Pons (tissue), 1 donor: Measurements from ENCODE around the gene VEZF1.
"Not testable (repeated sequence)": the region's sequence is repeated elsewhere in the genome, so short reads cannot be mapped to it uniquely, and the experiment has no call there.

Source experiments
- DNase-seq: peaks from one replicate; pipeline ENCODE4 v3.0.0-alpha.2; 2016; ENCODE audit warnings: low spot score

Gene VEZF1

GRCh38 chr17:57974053-57974824 is 13.8 kb downstream of the VEZF1 start:
- DNase-seq, result not testable (repeated sequence)

- DNase-seq, result no peak
Measured at GRCh38 chr17:57972151-57972550, 15.9 kb downstream of the VEZF1 start.

DNA sequence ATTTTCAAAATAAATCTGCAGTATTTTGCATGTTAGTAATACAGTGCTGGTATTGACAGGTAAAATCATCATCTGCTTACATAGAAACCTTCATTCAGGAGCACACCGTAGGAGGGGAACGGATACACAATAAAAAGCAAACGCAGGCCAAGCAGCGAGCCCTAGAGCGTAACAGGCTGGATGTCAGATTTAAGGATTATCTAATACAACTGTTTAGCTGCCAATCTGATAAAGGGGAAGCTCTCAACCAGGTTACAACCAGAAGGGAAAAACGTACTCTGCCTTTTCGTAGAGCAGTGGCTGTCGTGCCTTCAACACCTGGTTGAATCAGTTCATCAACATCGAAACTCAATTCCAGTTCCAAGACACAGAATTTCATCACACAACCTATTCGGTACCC is 16.5 kb downstream of the VEZF1 start:
- DNase-seq, result no peak

GRCh38 chr17:57970710-57971109 is 17.3 kb downstream of the VEZF1 start:
- DNase-seq, result no peak

- DNase-seq, result no peak
Measured at GRCh38 chr17:57968456-57968855, 19.6 kb downstream of the VEZF1 start.

- no peak for DNase-seq
Measured at GRCh38 chr17:57966875-57967274, 21.2 kb downstream of the VEZF1 start.

- DNase-seq, result no peak
Measured at GRCh38 chr17:57966246-57966645, 21.8 kb downstream of the VEZF1 start.

- no peak for DNase-seq
Measured at GRCh38 chr17:57965521-57966160, 22.4 kb downstream of the VEZF1 start.

- no peak for DNase-seq
Measured at GRCh38 chr17:57963149-57963511, 24.9 kb downstream of the VEZF1 start.

GRCh38 chr17:57962279-57963148 is 25.5 kb downstream of the VEZF1 start:
- DNase-seq, result no peak

DNA sequence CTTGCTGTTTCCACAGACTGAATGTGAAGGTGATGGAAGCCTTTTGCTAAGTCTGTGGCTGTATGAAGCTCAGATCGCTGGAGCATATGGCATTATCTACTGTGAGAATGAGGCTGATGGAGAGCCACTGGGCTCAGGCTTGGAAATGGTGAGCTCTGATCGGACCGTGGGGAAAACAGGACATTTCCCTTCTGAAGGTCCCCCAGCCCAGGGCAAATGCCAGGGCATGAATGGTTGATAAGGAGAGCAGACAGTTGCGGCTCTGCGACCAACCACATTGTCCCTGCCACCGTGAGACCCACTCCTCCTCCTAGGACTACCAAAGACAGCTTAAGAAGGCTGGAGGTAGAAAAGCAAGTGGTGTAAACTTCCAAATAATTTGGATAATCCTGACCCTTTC is 28.1 kb downstream of the VEZF1 start:
- no peak for DNase-seq

DNA sequence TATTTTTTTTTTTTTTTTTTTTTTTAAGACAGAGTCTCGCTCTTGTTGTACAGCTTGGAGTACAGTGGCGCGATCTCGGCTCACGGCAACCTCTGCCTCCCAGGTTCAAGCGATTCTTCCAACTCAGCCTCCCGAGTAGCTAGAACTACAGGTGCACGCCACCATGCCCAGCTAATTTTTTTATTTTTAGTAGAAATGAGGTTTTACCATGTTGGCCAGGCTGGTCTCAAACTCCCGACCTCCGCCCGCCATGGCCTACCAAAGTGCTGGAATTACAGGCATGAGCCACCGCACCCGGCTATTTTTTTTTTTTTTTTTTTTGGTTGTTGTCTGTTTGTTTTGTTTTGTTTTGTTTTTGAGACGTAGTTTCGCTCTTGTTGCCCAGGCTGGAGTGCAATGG is 29.7 kb downstream of the VEZF1 start:
- DNase-seq, result not testable (repeated sequence)

DNA sequence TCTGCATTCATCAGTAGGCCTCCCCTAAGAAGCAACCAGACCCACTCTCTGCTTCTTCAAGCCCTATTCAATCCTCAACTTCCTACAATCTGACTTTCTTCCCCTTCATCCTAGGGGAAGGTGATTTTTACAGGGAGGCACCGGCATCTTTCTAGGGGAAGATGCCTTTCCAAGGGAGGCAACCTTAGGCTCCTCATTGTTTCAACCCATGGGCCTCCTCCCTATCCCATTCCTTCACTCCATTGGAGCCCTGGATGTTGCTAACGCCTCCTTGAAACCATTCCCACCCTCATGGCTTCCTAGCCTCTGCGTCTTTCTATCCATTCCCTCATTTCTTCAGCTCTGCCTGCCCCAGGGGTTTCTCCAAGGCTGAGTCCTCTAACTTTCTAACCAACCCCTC is 30.2 kb downstream of the VEZF1 start:
- DNase-seq, result no peak

DNA sequence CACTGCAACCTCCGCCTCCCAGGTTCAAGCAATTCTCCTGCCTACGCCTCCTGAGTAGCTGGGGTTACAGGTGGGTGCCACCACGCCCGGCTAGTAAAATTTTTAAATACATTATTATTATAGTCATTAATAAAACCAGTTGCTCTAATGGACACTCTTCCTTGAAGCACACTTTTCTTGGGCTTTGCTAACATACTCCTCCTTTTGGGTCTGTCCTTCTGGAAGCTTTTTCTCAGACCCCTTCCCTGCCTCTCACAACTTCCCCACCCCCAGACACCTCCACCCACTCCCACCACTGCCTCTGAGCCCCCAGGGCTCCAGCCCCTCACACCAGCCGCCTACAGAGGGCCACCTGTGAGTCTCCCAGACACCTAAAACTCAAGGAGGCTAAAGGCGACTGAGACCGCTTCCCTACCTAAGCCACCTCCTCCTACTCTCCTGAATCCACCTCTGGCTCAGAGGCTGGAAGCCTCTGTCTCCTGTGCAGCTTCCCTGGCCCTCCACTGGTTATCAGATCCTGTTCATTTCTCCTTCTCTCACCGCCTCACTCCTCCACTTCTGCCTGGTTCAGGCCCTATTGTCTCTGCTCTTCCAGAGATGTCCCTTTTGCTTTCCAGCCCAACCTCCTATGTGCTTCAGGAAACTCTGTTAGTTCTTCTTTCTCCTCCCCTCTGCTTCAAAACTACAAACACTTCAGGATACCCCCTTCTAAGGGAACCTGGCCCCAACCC is 30.8 kb downstream of the VEZF1 start:
- no peak for DNase-seq

DNA sequence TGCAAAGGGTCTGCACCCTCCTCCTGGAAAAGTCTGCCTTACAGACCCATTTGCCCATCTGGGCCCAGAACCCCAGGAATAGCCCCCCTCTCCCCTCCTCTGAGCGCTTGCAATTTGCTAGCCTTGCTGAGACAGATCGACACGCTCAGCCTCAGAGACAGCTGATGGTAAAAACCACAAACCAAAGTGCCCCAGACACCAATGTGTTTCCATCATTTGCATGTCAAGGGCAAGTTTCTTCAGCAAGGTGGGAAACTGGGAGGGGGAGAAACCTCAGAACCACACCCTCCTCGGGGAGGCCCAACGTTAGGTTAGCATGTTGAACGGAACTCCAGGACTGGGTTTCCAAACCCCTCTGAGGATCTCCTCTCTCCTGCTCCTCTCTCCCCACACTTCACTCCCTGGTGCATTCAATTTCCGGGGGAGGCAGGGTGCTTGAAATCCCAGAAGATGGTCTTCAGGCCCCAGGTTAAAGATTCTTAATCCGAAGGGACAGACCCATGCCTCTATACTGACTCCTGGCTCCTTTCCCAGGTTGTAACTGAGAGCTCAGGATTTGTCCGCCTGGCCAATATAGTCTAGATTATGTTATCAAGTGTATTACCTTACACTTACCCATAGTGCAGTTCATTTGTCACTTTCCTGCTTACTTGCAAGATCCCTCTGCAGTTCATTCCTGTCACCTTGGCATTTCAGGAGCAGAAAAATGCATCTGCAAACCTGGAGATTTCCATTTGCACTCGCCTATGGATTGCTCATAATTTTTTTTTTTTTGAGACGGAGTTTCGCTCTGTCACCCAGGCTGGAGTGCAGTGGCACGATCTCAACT is 31.5 kb downstream of the VEZF1 start:
- DNase-seq, result no peak

DNA sequence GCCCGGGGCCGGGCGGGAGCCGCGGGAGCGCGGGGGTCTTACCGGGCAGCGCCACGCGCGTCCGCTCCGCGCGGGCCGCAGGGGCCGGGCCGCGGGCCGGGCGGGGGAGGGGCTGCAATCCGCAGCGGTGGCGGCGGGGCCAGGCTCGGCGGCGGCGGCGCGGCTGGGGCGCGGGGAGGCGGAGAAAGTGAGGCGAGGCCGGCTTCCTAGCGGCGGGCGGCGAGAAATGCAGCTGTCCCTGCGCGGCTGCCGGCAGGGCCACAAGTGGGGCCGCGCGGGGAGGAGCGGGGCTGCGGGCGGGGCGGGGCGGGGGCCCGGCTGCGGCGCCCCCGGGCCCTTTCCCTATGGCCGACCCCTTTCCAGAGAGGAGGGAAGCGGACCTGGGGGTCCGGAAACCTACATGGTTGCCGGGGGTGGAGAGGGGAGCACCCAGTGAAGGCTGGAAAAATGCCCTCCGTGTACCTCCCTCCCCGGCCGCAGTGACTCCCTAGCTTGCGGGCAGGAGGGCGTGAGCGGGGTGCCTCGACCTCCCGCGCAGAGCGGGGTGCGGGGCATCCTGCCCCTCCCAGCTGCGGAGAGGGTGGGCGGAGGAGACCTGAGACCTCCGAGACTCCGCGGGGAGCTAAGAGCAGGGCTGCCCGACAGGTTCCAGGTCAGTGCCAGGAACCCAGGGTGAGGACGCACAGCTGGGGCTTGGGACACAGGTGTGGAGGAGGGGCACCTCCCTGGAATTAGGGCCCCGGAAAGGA is 32.7 kb downstream of the VEZF1 start, which contains the start of gene CUEDC1:
Gene CUEDC1 (minus strand): TSS at position 230 of the 749 bp plus-strand sequence. CDS start 69,848 bp downstream, outside the sequence.
- peak; percentile 45 for DNase-seq

- DNase-seq, result peak; percentile 60
Measured at GRCh38 chr17:57954397-57955182, 33.5 kb downstream of the VEZF1 start.

DNA sequence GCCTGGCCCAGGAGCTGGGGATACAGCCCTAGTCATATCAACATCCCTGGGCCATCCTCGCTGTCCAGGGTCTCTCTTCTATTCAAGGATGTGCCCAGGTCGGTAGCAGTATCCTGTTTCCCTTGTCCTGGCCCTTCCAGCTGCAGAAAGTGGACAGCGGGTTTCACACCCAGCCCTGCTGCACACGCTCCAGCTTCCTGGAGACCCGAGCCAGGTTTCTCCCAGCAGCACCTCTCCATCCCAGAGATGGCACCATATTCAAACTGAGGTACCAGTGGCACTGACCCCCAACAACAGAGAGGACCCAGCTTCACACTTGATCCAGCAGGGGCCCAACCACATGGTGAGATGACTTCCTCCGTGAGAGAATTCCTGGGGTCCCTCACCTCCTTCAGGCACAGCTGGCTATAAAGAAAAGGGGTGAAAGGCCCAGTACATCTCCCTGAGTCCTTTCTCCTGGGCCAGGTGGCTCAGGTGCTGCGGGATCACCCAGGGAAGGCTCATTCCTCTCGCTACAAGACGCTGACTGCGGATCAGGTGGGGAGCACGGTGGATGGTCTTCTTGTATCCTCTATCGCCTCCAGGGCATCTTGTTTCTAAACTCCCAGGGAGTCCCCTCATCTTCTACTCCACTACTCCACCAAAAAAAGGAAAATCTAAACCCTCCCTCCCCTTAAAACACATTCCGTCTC is 34.2 kb downstream of the VEZF1 start:
- DNase-seq, result no peak

GRCh38 chr17:57953219-57953618 is 34.8 kb downstream of the VEZF1 start:
- no peak for DNase-seq
